ENCODE measurements around the gene STUB1.

STUB1 gene

DNA sequence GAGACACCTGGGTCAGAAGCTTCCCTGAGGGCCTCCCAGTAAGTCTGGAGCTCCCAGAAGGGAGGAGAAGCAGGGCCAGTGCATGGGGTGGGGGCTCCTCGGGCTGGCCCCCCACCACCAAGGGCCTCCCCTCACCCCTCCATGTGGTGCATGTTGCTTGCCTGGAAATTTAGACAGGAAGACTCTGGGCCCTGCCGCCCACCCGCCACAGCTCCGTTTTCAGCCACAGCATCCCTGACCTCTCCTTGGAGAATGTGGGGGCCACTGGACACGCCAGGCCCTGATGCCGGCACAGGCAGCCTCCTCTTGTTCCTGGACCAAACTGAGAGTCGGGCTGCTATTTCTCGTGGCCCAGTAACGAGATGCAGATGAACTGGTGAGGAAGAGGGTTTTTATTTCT lies 41.4 kb upstream of the STUB1 start:
- no peak for DNase-seq (ENCODE audit: extremely low read depth, low read depth)
- TF ChIP-seq, protein P1, sequence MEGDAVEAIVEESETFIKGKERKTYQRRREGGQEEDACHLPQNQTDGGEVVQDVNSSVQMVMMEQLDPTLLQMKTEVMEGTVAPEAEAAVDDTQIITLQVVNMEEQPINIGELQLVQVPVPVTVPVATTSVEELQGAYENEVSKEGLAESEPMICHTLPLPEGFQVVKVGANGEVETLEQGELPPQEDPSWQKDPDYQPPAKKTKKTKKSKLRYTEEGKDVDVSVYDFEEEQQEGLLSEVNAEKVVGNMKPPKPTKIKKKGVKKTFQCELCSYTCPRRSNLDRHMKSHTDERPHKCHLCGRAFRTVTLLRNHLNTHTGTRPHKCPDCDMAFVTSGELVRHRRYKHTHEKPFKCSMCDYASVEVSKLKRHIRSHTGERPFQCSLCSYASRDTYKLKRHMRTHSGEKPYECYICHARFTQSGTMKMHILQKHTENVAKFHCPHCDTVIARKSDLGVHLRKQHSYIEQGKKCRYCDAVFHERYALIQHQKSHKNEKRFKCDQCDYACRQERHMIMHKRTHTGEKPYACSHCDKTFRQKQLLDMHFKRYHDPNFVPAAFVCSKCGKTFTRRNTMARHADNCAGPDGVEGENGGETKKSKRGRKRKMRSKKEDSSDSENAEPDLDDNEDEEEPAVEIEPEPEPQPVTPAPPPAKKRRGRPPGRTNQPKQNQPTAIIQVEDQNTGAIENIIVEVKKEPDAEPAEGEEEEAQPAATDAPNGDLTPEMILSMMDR (IDR thresholded peaks at IDR 0.05; ENCODE audit: low read depth, low read length, missing control alignments): no peak
- H3K4me3 ChIP-seq (replicated peaks; ENCODE audit: low read depth, low read length): no peak overlapping the region

DNA sequence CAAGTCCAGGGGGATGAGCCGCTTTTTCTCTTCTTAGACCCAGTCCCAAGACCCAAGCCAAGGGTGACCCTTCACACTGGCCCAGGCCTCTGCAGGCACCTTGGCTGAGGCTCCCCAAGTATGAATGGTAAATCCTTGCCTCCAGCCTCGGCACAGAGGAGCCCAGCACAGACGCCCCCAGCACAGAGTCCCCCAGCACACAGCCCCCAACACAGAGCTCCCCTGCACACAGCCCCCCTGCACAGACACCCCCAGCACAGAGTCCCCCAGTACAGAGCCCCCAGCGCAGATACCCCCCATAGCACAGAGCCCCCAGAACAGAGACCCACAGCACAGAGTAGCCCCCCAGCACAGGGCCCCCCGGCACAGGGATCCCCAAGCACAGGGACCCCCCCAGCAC lies 39.6 kb upstream of the STUB1 start:
- peak overlapping the region; percentile 55; the same call in 1 of the 2 replicates for H3K4me3 ChIP-seq (replicated peaks; ENCODE audit: low read depth, low read length)
- TF ChIP-seq, protein P1 (IDR thresholded peaks at IDR 0.05; ENCODE audit: low read depth, low read length, missing control alignments): no peak
- no peak for DNase-seq (ENCODE audit: extremely low read depth, low read depth)

DNA sequence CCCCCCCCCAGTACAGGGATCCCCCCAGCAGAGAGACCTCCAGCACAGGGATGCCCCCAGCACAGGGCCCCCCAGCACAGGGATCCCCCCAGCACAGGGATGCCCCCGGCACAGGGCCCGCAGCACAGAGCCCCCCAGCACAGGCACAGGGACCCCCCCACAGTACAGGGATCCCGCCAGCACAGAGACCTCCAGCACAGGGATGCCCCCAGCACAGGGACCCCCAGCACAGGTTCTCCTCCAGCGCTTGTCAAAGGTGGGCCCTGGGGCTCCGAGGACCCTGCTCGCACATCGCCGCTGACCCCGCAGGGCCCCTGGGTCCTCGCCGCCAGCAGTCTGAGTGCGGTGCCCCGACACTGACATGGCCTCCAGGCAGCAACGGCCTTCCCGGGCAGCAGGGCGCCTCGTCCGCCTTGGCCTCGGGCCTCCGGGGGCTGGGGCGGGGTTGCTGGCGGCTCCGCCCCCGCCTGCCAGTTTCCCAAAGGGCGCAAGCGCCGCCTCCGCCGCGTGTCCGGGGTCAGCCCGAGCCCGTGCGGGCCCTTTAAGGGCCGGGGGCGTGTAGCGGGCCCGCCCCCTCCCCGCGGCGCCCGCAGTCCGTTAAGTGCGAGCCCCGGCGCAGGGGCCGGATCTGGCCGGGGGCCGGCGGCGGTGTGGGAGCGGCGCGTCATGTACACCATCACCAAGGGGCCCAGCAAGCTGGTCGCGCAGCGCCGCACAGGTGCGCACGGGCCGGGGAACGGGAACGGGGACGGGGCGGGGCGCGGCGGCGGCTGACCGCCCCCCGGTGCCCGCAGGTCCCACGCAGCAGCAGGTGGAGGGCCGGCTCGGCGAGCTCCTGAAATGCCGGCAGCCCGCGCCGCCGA lies 38.7 kb upstream of the STUB1 start, which contains the start of gene MCRIP2:
TSS of gene MCRIP2 (plus strand) at position 503 of the 863 bp plus-strand sequence. CDS start at position 667, 164 bp downstream.
- no peak for DNase-seq (ENCODE audit: extremely low read depth, low read depth)
- TF ChIP-seq, protein P1 (IDR thresholded peaks at IDR 0.05; ENCODE audit: low read depth, low read length, missing control alignments): no peak
- peak within 1 kb of the TSS; percentile 55 for H3K4me3 ChIP-seq (replicated peaks; ENCODE audit: low read depth, low read length)

DNA sequence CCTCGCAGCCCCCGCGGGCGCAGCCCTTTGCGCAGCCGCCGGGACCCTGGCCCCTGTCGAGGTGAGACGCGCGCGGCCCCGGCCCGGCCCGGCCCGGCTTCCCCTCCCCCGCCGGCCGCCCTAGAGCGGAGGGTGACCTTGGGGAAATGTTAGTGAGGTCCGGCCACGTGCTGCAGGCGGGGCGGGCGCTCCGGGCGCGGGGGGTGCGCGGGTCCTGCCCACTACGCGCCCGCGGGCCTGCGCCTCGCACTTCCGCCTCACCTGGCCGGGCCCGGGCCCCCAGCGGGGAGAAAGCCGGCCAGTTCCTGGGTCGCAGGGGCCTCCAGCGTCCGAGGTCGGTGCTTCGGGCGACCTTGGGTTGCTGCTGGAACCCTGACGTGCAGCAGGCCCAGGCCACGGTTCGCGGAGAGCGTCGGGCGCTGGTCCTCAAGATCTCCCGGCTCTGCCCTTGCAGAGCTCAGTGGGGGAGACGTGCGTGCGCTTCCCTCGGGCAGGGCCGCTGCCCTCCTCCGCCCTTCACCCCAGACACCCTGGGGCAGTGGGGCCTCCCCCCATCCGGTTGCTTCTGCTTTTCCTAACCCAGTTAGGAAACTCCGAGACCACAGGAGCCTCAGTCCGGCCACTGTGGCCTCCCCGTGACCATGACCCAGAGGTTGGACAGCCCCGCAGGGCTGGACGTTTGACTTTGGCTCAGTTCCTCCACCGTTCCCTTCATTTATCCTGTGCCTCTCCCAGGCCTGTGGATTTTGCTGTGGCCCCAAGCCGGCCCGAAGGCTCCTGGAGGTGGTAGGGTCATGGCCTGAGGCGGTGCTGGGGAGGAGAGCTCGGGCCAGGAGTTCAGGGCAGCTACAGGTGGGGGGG lies 37.8 kb upstream of the STUB1 start:
- peak overlapping the region; percentile 55 for H3K4me3 ChIP-seq (replicated peaks; ENCODE audit: low read depth, low read length)
- TF ChIP-seq, protein P1 (IDR thresholded peaks at IDR 0.05; ENCODE audit: low read depth, low read length, missing control alignments): no peak
- DNase-seq (ENCODE audit: extremely low read depth, low read depth): no peak

DNA sequence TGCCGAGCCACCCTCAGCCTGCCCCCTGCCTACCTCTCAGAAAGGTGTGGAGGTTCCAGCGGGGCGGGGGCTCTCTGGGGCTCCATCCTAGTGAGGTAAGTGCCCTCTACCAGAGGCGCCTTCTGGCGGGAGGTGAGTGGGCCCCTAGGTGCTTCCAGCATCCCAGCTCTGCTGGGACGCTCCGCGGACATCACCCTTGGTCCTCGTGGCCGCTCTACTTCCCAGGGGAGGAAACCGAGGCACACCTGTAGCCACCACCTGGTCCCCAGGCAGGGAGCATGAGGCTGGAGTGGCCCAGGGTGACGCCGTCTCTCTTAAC lies 37.2 kb upstream of the STUB1 start:
- H3K4me3 ChIP-seq (replicated peaks; ENCODE audit: low read depth, low read length): peak overlapping the region; percentile 55
- no peak for DNase-seq (ENCODE audit: extremely low read depth, low read depth)
- TF ChIP-seq, protein P1 (IDR thresholded peaks at IDR 0.05; ENCODE audit: low read depth, low read length, missing control alignments): no peak

DNA sequence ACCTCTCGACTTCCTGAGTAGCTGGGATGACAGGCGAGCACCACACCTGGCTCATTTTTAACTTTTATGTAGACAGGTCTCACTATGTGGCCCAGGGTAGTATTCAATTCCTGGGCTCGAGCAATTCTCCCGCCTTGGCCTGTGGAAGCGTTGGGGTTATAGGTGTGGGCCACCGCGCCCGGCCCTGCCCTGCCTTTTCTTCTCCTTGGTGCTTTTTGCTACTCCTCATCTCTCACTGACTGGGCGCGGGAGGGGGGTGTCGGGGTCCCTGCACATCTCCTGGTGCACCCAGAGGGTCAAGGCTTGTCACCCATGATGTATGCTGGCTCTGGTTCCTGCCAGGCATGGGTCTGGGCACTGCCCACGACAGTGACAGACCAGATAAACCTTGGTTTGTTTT lies 35.7 kb upstream of the STUB1 start:
- DNase-seq (ENCODE audit: extremely low read depth, low read depth): no peak
- TF ChIP-seq, protein P1 (IDR thresholded peaks at IDR 0.05; ENCODE audit: low read depth, low read length, missing control alignments): no peak
- H3K4me3 ChIP-seq (replicated peaks; ENCODE audit: low read depth, low read length): no peak overlapping the region

All from HFF-Myc (cell line).